NCI-H510A treated with DMSO at 0.1 percent for 48 hours (cell line): ENCODE results near the gene FCHO1.

ENCODE experiments used
- DNase-seq: peaks from one replicate; lab custom pipeline; 2025; lab: John Stamatoyannopoulos, UW

FCHO1 gene, protein sequence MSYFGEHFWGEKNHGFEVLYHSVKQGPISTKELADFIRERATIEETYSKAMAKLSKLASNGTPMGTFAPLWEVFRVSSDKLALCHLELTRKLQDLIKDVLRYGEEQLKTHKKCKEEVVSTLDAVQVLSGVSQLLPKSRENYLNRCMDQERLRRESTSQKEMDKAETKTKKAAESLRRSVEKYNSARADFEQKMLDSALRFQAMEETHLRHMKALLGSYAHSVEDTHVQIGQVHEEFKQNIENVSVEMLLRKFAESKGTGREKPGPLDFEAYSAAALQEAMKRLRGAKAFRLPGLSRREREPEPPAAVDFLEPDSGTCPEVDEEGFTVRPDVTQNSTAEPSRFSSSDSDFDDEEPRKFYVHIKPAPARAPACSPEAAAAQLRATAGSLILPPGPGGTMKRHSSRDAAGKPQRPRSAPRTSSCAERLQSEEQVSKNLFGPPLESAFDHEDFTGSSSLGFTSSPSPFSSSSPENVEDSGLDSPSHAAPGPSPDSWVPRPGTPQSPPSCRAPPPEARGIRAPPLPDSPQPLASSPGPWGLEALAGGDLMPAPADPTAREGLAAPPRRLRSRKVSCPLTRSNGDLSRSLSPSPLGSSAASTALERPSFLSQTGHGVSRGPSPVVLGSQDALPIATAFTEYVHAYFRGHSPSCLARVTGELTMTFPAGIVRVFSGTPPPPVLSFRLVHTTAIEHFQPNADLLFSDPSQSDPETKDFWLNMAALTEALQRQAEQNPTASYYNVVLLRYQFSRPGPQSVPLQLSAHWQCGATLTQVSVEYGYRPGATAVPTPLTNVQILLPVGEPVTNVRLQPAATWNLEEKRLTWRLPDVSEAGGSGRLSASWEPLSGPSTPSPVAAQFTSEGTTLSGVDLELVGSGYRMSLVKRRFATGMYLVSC

GRCh38 chr19:17751103-17751911 lies at the start of gene FCHO1:
FCHO1 (plus strand) TSS chr19:17751477; CDS start chr19:17755165, 3,688 bp downstream.
- no peak for DNase-seq

DNA sequence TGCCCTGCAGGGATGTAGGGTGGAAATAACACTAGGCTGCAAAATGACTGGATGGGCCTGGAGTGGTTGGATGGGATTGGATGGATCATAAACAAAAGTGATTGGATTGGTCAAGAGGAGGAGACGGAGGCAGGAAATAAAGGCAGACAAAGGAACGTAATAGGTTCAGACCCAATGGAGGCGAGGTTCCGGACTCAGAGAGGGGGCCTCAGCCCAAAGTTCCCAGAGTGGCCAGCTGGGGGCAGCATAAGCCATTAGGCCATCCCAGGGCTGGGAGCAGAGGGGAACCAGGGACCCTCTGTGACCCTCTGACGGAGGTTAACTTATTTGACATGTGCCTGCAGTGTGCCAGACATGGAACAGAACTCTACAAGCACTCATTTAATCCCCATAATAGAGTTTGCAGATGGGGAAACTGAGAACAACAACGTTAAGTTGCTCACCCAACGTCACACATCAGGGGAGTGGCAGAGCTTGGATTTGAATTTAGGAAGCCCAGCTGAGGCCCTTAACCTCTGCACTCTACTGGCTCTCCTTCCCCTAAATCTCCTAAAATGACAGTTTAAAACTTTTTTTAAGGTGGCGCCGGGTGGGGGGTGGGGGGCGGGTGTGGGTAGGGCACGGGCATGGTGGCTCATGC lies 47.3 kb upstream of the FCHO1 start:
- no peak for DNase-seq

GRCh38 chr19:17706750-17707181 lies 44.5 kb upstream of the FCHO1 start:
- no peak for DNase-seq

- no peak for DNase-seq
Observed at GRCh38 chr19:17711851-17712250, 39.4 kb upstream of the FCHO1 start.

- DNase-seq = no peak
Observed at GRCh38 chr19:17716309-17716929, 34.9 kb upstream of the FCHO1 start.

- DNase-seq = peak; percentile 33
Observed at GRCh38 chr19:17718550-17718946, 32.7 kb upstream of the FCHO1 start.

DNA sequence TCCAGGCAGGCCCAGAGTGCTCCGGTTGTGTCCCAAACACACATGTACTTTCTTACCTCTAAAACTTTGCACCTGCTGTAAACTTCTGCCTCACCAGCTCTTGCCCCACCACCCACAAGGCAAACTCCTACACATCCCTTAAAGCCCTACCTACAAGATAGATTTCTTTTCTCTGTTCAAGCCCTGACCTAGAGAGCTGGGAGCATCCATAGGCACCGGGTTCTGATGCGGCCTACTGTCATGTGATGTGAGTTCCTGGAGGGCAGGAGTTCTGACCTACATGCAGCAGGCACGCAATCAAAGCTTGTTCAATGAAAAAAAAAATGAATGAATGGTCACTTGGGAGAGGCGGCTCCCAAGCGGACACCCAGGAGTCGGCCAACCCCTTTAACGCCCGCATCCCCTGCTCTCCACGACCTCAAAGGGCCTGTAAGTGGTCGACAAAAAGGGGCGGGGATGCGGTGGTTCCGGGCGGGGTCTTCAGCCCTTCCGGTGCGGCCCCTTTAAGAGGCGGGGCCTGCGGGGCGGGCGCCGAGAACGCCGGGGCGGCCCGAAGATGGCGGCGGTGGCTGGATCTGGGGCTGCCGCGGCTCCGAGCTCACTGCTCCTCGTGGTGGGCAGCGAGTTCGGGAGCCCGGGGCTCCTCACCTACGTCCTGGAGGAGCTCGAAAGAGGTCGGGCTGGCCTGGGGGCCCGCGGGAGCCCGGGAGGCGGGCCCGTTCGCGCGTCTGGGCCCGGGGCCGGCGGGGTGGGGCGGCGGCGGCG lies 32.1 kb upstream of the FCHO1 start, which contains the start of gene MAP1S:
Gene MAP1S, plus strand, starts transcription at position 534 of the 765 bp plus-strand sequence. Its CDS starts 23 bp downstream, at position 557.
- DNase-seq = peak; percentile 44

DNA sequence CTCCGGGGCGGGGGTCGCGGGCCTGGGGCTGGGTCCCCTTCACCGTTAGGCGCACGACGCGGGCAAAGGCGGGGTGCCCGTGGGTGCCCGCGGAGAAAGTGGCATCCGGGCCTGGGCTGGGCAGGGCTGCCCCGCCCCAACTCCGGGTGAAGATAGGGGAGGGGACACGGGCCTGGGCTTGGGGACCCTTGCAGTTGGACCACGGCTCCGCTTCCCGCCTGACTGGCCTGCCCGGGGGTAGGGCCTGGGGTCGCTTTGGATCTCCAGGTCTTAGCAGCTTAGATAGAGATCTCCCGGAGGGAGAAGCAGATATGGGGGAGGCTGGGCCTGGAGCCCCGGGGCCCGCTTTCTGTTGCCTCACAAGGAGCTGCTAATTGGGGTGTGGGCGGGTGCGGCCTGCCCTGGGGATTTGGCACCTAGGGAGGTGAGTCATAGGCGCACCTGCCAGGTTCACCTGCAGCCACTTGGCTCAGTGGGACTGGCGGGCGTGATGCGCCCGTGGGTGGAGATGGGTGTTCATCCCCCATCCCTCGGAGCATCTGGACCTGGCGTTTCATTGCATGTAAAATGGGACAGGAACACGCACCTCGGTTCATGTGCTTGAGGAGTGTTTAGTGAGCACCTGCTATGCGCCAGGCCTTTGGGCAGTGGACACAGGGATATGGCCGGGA lies 31.4 kb upstream of the FCHO1 start:
- DNase-seq = peak; percentile 5

DNA sequence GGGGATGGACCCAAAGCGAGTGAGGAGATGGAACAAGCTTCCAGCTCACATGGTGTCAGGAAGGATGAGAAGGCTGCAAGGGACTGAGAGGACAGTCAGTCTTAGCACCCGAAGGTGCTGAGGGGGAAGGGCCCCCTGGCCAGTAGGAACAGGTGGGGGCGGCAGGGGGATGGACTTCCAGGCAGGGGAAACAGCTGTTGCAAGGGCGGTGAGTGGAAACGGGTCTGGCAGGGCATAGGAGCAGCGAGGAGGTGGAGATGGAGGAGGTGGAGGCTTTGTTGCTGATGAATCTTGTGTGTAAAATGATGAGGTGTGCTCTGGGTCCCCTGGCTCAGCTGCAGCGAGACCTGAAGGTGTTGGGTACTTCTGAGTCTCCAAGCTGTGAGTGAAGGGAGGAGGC lies 30.8 kb upstream of the FCHO1 start:
- DNase-seq = no peak

- no peak for DNase-seq
Observed at GRCh38 chr19:17721111-17721628, 30.1 kb upstream of the FCHO1 start.

GRCh38 chr19:17721821-17722220 lies 29.5 kb upstream of the FCHO1 start:
- no peak for DNase-seq

- DNase-seq = no peak
Observed at GRCh38 chr19:17722655-17723240, 28.5 kb upstream of the FCHO1 start.

DNA sequence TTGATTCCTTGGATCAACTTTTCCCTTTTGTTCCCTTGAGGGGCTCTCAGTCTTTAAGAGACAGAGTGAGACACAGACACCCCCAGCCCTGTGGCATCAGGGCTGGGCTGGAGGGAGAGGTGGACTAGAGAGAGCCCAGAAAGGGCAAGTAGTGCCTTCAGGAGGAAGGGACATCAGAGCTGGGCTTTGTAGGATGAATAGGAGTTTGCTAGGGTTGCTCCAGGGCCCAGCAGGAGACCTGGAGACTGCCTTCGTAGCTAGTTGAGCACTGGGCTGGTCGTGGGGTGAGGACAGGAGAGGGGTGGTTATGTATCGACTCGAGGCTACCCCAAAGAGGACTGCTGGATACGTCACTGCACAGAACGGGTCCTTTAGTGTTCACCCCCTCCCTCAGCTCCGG lies 26.6 kb upstream of the FCHO1 start:
- no peak for DNase-seq

DNA sequence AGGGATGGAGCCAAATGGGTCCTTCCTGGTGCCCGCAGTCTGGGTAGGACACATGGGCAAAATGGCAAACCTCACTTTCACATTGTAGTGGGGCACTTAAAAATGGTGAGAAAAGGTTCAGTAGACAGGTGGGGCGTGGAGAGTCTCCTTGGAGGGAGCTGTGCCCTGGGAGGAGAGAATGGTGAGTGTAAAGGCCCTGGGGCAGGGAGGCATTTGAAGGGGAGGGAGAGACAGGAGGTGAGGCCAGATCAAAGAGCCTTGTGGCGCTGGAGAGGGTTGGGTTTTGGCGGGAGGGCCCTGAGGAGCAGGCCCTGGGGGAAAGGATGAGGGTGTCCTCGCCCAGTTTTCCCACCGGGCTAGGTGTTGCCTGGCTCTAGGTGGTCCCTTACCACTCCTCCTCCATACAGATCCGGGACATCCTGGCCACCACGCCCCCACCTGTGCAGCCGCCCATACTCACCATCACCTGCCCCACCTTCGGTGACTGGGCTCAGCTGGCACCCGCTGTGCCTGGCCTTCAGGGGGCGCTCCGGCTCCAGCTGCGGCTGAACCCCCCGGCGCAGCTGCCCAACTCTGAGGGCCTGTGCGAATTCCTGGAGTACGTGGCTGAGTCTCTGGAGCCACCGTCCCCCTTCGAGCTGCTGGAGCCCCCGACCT lies 25.7 kb upstream of the FCHO1 start:
- no peak for DNase-seq

DNA sequence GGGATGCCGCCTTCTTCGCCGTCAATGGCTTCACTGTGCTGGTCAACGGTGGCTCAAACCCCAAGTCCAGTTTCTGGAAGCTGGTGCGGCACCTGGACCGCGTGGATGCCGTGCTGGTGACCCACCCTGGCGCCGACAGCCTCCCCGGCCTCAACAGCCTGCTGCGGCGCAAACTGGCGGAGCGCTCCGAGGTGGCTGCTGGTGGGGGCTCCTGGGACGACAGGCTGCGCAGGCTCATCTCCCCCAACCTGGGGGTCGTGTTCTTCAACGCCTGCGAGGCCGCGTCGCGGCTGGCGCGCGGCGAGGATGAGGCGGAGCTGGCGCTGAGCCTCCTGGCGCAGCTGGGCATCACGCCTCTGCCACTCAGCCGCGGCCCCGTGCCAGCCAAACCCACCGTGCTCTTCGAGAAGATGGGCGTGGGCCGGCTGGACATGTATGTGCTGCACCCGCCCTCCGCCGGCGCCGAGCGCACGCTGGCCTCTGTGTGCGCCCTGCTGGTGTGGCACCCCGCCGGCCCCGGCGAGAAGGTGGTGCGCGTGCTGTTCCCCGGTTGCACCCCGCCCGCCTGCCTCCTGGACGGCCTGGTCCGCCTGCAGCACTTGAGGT lies 25.0 kb upstream of the FCHO1 start:
- DNase-seq = no peak

GRCh38 chr19:17726964-17727773 lies 24.1 kb upstream of the FCHO1 start:
- no peak for DNase-seq

DNA sequence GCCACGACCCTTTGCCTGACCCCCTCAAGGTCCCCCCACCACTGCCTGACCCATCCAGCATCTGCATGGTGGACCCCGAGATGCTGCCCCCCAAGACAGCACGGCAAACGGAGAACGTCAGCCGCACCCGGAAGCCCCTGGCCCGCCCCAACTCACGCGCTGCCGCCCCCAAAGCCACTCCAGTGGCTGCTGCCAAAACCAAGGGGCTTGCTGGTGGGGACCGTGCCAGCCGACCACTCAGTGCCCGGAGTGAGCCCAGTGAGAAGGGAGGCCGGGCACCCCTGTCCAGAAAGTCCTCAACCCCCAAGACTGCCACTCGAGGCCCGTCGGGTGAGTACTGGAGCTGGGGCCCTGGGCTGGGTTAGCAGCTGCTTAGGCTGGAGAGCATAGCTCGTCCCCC lies 23.4 kb upstream of the FCHO1 start:
- no peak for DNase-seq
